D721Med (cell line): Measurements from ENCODE around the gene IER2.
"Not testable (repeated sequence)": the region's sequence is repeated elsewhere in the genome, so short reads cannot be mapped to it uniquely, and the experiment has no call there.

Source experiments
- DNase-seq: peaks from one replicate; pipeline ENCODE4 v3.0.0; 2011; ENCODE audit warnings: low spot score; ENCODE audit not compliant: insufficient read length
- FAIRE-seq: peaks from 2 replicates; lab custom pipeline; 2011; peaks lifted over from hg19 to GRCh38; lab: Jason Lieb, UNC
- CTCF ChIP-seq: IDR thresholded peaks from 2 replicates; pipeline ENCODE4 v1.5.1; 2012; ENCODE audit warnings: mild to moderate bottlenecking, control low read depth; ENCODE audit not compliant: insufficient read depth; ENCODE audit errors: missing control alignments

IER2 gene

GRCh38 chr19:13146763-13147563, 3.2 kb upstream of the IER2 start:
- no peak for FAIRE-seq
- DNase-seq: no peak
- no peak for TF ChIP-seq CTCF

- FAIRE-seq: not testable (repeated sequence)
Observed at GRCh38 chr19:13149173-13149627, 1.0 kb upstream of the IER2 start.

GRCh38 chr19:13149628-13150186, 504 bp upstream of the IER2 start:
- FAIRE-seq (no peak), DNase-seq (no peak)
- no peak for TF ChIP-seq CTCF

More at GRCh38 chr19:13149173-13149627, 1.0 kb upstream of the IER2 start:
- not testable (repeated sequence) for DNase-seq

- FAIRE-seq: no peak
- DNase-seq: no peak
- no peak for TF ChIP-seq CTCF
Observed at GRCh38 chr19:13150931-13151604, 857 bp downstream of the IER2 start.

- DNase-seq (peak; percentile 82), FAIRE-seq (no peak)
- no peak for TF ChIP-seq CTCF
Observed at GRCh38 chr19:13151605-13152355, 1.6 kb downstream of the IER2 start.

GRCh38 chr19:13152356-13152973, 2.3 kb downstream of the IER2 start:
- TF ChIP-seq CTCF: no peak
- FAIRE-seq (no peak), DNase-seq (no peak)
